Fibroblast of the conjunctiva (primary cell): ENCODE data around the gene KCTD10.
"Not testable (repeated sequence)": the region's sequence is repeated elsewhere in the genome, so short reads cannot be mapped to it uniquely, and the experiment has no call there.

Source experiments
- DNase-seq: peaks from one replicate; pipeline ENCODE4 v3.0.0-alpha.2; 2010; ENCODE audit warnings: low read depth

Gene KCTD10

GRCh38 chr12:109406147-109406546 is 71.0 kb downstream of the KCTD10 start:
- DNase-seq = not testable (repeated sequence)

GRCh38 chr12:109404841-109405240 is 72.3 kb downstream of the KCTD10 start:
- not testable (repeated sequence) for DNase-seq
